K562 (cell line): ENCODE results near the gene SLC7A4. TPM values are rescaled to one million over a fixed set of nuclear protein-coding genes. Genes with fewer than 3 reads are reported as not detected.

ENCODE experiments used
- ATF7 ChIP-seq: fragments of 450-650 bp; IDR thresholded peaks from 2 replicates; pipeline ENCODE4 v1.7.1; 2014; ENCODE audit warnings: mild to moderate bottlenecking, moderate library complexity
- DNMT1 ChIP-seq: fragments of 450-650 bp; IDR thresholded peaks from 2 replicates; pipeline ENCODE4 v1.6.1; 2016; ENCODE audit warnings: antibody characterized with exemption, mild to moderate bottlenecking
- ETS2 ChIP-seq: IDR thresholded peaks from 2 replicates; pipeline ENCODE4 v1.6.1; 2016; ENCODE audit warnings: borderline replicate concordance, missing genetic modification characterization, mild to moderate bottlenecking, moderate library complexity, missing compliant biosample characterization; ENCODE audit not compliant: poor library complexity, severe bottlenecking
- GTF2E2 ChIP-seq: fragments of 200-800 bp; sonication (Bioruptor generic); IDR thresholded peaks from 2 replicates; pipeline ENCODE4 v1.6.1; 2016; ENCODE audit warnings: missing genetic modification characterization, missing compliant biosample characterization
- KLF1 ChIP-seq: fragments of 450-650 bp; IDR thresholded peaks from 2 replicates; pipeline ENCODE4 v1.6.1; 2016; ENCODE audit warnings: missing genetic modification characterization, missing compliant biosample characterization
- KLF10 ChIP-seq: fragments of 250-450 bp; sonication (Bioruptor Pico); IDR thresholded peaks from 2 replicates; pipeline ENCODE4 v1.6.1; 2021; ENCODE audit warnings: matching md5 sums
- NFRKB ChIP-seq: fragments of 450-650 bp; IDR thresholded peaks from 2 replicates; pipeline ENCODE4 v1.6.1; 2016; ENCODE audit warnings: low read depth
- NKRF ChIP-seq: fragments of 450-650 bp; IDR thresholded peaks from 2 replicates; pipeline ENCODE4 v1.6.1; 2016; ENCODE audit warnings: borderline replicate concordance
- NR3C1 ChIP-seq: sonication (generic); formaldehyde crosslinking; IDR thresholded peaks from 2 replicates; pipeline ENCODE4 v1.8.1; 2022; ENCODE audit warnings: missing genetic modification reagents
- POLR3A ChIP-seq: IDR thresholded peaks from 2 replicates; pipeline ENCODE4 v1.6.1; 2011; ENCODE audit warnings: borderline replicate concordance, mild to moderate bottlenecking, moderate library complexity; ENCODE audit not compliant: insufficient read length, insufficient read depth; ENCODE audit errors: extremely low read depth
- RFX7 ChIP-seq: fragments of 250-450 bp; sonication (Bioruptor Pico); IDR thresholded peaks from 2 replicates; pipeline ENCODE4 v1.5.1; 2021; ENCODE audit warnings: mild to moderate bottlenecking
- SIRT6 ChIP-seq: IDR thresholded peaks from one replicate; pipeline ENCODE4 v1.6.1; 2012; ENCODE audit warnings: low read depth, mild to moderate bottlenecking, control low read depth, inconsistent platforms, low read length, moderate library complexity
- STAG1 ChIP-seq: sonication (generic); formaldehyde crosslinking; IDR thresholded peaks from 2 replicates; pipeline ENCODE4 v1.5.0; 2020; ENCODE audit warnings: missing genetic modification reagents, borderline replicate concordance
- THAP7 ChIP-seq: fragments of 250-450 bp; sonication (Bioruptor Pico); IDR thresholded peaks from 2 replicates; pipeline ENCODE4 v1.5.0; 2021
- USF1 ChIP-seq: sonication (generic); formaldehyde crosslinking; IDR thresholded peaks from 2 replicates; pipeline ENCODE4 v1.9.0; 2022; ENCODE audit warnings: mild to moderate bottlenecking, missing genetic modification reagents
- ZNF197 ChIP-seq: fragments of 200-800 bp; sonication (Bioruptor generic); IDR thresholded peaks from 2 replicates; pipeline ENCODE4 v1.6.1; 2016; ENCODE audit warnings: low read depth, missing genetic modification characterization, missing compliant biosample characterization
- ZNF282 ChIP-seq: sonication (generic); formaldehyde crosslinking; IDR thresholded peaks from 2 replicates; pipeline ENCODE4 v1.8.1; 2023; ENCODE audit warnings: missing genetic modification reagents
- ZNF398 ChIP-seq: fragments of 250-450 bp; sonication (Bioruptor Pico); IDR thresholded peaks from 2 replicates; pipeline ENCODE4 v1.8.0; 2021; ENCODE audit warnings: moderate library complexity, mild to moderate bottlenecking, inconsistent platforms
- ZNF57 ChIP-seq: fragments of 450-650 bp; formaldehyde crosslinking; IDR thresholded peaks from 2 replicates; pipeline ENCODE4 v1.4.0; 2020; ENCODE audit warnings: mild to moderate bottlenecking, moderate library complexity
- ZNF586 ChIP-seq: fragments of 450-650 bp; formaldehyde crosslinking; conservative IDR thresholded peaks from 2 replicates; pipeline ENCODE4 v1.4.0; 2020; ENCODE audit warnings: mild to moderate bottlenecking, moderate library complexity
- ZNF696 ChIP-seq: fragments of 250-450 bp; sonication (Bioruptor Pico); conservative IDR thresholded peaks from 2 replicates; pipeline ENCODE4 v1.4.0; 2020; ENCODE audit warnings: mild to moderate bottlenecking, moderate library complexity
- ZNF76 ChIP-seq: fragments of 250-450 bp; sonication (Bioruptor Pico); IDR thresholded peaks from 2 replicates; pipeline ENCODE4 v1.4.0; 2020; ENCODE audit warnings: mild to moderate bottlenecking, moderate library complexity, borderline replicate concordance
- polyA plus RNA-seq, 8 experiments: library from polyadenylated mRNA; depleted of rRNA in 4 of 8; stranded (reverse) in 5 of 8; unstranded in 3 of 8; fragments of >200 nt; fragmentation: Nextera tagmentation in 2 of 8; fragmentation: Illumina TruSeq in 1 of 8; extraction: Ambion mirVana in 2 of 8; extraction: Trizol in 1 of 8; gene quantifications; 2 replicates each; pipeline versions ENCODE4 v1.2.1 to v1.2.3, GENCODE V29; 2011 to 2014; ENCODE audit warnings: inconsistent platforms in 1 of 8, missing spikeins in 1 of 8
- total RNA-seq, 7 experiments: library from RNA; depleted of rRNA in 6 of 7; stranded (reverse); fragments of >200 nt in 6 of 7; fragmentation: Illumina TruSeq in 2 of 7; extraction: Trizol in 2 of 7; gene quantifications; 2 replicates each; pipeline versions ENCODE4 v1.2.1 to v1.2.3, GENCODE V29; 2011 to 2021; ENCODE audit warnings: low replicate concordance in 1 of 7

The SLC7A4 gene
- total and polyA plus RNA-seq, 9 of the 15 experiments (the other 6 are each of a cell fraction or from before 2014, with no cell fraction given), result not detected

GRCh38 chr22:21030621-21031544, 1.5 kb downstream of the SLC7A4 start (continued):
- TF ChIP-seq SIRT6 (no peak), STAG1 (CRISPR knock-in tag) (peak; percentile 50; the same call in 1 of the 2 replicates), USF1 (no peak), KLF1 (tag) (0 out of 2 replicates have a peak, but pooled peaks have one; percentile 34), NKRF (no peak), ZNF76 (CRISPR knock-in tag) (no peak), ATF7 (no peak), ETS2 (no peak), RFX7 (CRISPR knock-in tag) (no peak), NFRKB (no peak), ZNF197 (CRISPR knock-in tag) (no peak), NR3C1 (no peak), ZNF398 (CRISPR knock-in tag) (no peak), ZNF696 (CRISPR knock-in tag) (no peak), ZNF586 (CRISPR knock-in tag) (no peak), DNMT1 (no peak), KLF10 (CRISPR knock-in tag) (no peak), ZNF57 (no peak), GTF2E2 (tag) (no peak), THAP7 (CRISPR knock-in tag) (no peak), ZNF282 (CRISPR knock-in tag) (no peak), POLR3A (no peak)
